Liver (tissue), 9 donors: Measurements from ENCODE around the gene CAPZA2. TPM values are rescaled to one million over a fixed set of nuclear protein-coding genes. Genes with fewer than 3 reads are reported as not detected.

Source experiments
- DNase-seq: peaks from one replicate; pipeline ENCODE4 v3.0.0-alpha.2; 2017; ENCODE audit warnings: low spot score
- H3K27ac ChIP-seq, 2 donors: one replicate each; pipeline ENCODE4 v1.7.0; 2013; ENCODE audit warnings: inconsistent platforms in 2 of 2, low read length in 2 of 2, control low read depth in 1 of 2, low read depth in 1 of 2, mild to moderate bottlenecking in 1 of 2
- H3K27me3 ChIP-seq, 4 donors: one replicate each; pipeline versions ENCODE4 v1.6.1 to v1.7.0; 2013; ENCODE audit warnings: low read length in 3 of 4, inconsistent platforms in 1 of 4, mild to moderate bottlenecking in 1 of 4, moderate library complexity in 1 of 4; ENCODE audit not compliant: control insufficient read depth in 4 of 4, insufficient read depth in 4 of 4
- H3K36me3 ChIP-seq, 4 donors: one replicate each; pipeline versions ENCODE4 v1.6.1 to v1.7.0; 2013; ENCODE audit warnings: low read length in 3 of 4, mild to moderate bottlenecking in 3 of 4, low read depth in 1 of 4, moderate library complexity in 1 of 4; ENCODE audit not compliant: control insufficient read depth in 4 of 4, insufficient read depth in 3 of 4
- H3K4me1 ChIP-seq, 4 donors: one replicate each; pipeline versions ENCODE4 v1.6.1 to v1.7.0; 2013; ENCODE audit warnings: low read length in 3 of 4, mild to moderate bottlenecking in 3 of 4, moderate library complexity in 1 of 4; ENCODE audit not compliant: control insufficient read depth in 4 of 4, insufficient read depth in 4 of 4
- H3K4me3 ChIP-seq, 3 donors: one replicate each; pipeline versions ENCODE4 v1.6.1 to v1.7.0; 2013; ENCODE audit warnings: low read length in 3 of 3, control low read depth in 1 of 3, low read depth in 1 of 3, mild to moderate bottlenecking in 1 of 3
- H3K9ac ChIP-seq, 2 donors: one replicate each; pipeline ENCODE4 v1.7.0; 2013; ENCODE audit warnings: low read length in 2 of 2, mild to moderate bottlenecking in 2 of 2, moderate library complexity in 2 of 2, control low read depth in 1 of 2, low read depth in 1 of 2
- H3K9me3 ChIP-seq, 4 donors: one replicate each; pipeline versions ENCODE4 v1.6.1 to v1.7.0; 2013; ENCODE audit warnings: low read length in 3 of 4; ENCODE audit not compliant: control insufficient read depth in 4 of 4
- ATF3 ChIP-seq: IDR thresholded peaks from 2 replicates; pipeline ENCODE4 v1.6.1; 2016; ENCODE audit warnings: antibody characterized with exemption
- EGR1 ChIP-seq, 2 donors: IDR thresholded peaks; 2 replicates each; pipeline ENCODE4 v1.6.1; 2016 to 2018; ENCODE audit warnings: antibody characterized with exemption in 2 of 2, low read depth in 2 of 2
- FOXA1 ChIP-seq: IDR thresholded peaks from 2 replicates; pipeline ENCODE4 v1.6.1; 2016; ENCODE audit warnings: antibody characterized with exemption
- GABPA ChIP-seq, 2 donors: IDR thresholded peaks in 1 of 2; conservative IDR thresholded peaks in 1 of 2; 2 replicates each; pipeline ENCODE4 v1.6.1; 2016; ENCODE audit warnings: antibody characterized with exemption in 2 of 2, mild to moderate bottlenecking in 1 of 2, moderate library complexity in 1 of 2
- HNF4A ChIP-seq, 2 donors: conservative IDR thresholded peaks; 2 replicates each; pipeline ENCODE4 v1.6.1; 2016; ENCODE audit warnings: antibody characterized with exemption in 2 of 2, mild to moderate bottlenecking in 2 of 2
- HNF4G ChIP-seq: IDR thresholded peaks from 2 replicates; pipeline ENCODE4 v1.6.1; 2016; ENCODE audit warnings: antibody characterized with exemption
- JUND ChIP-seq, 2 donors: IDR thresholded peaks; 2 replicates each; pipeline ENCODE4 v1.6.1; 2016; ENCODE audit warnings: antibody characterized with exemption in 2 of 2
- MAX ChIP-seq: IDR thresholded peaks from 2 replicates; pipeline ENCODE4 v1.6.1; 2016; ENCODE audit warnings: antibody characterized with exemption
- NR2F2 ChIP-seq: IDR thresholded peaks from 2 replicates; pipeline ENCODE4 v1.6.1; 2016; ENCODE audit warnings: antibody characterized with exemption
- RAD21 ChIP-seq, 2 donors: IDR thresholded peaks; 2 replicates each; pipeline ENCODE4 v1.6.1; 2016; ENCODE audit warnings: antibody characterized with exemption in 2 of 2, mild to moderate bottlenecking in 2 of 2
- REST ChIP-seq: IDR thresholded peaks from 2 replicates; pipeline ENCODE4 v1.6.1; 2016; ENCODE audit warnings: antibody characterized with exemption, mild to moderate bottlenecking
- RXRA ChIP-seq, 2 donors: IDR thresholded peaks; 2 replicates each; pipeline ENCODE4 v1.6.1; 2017 to 2018; ENCODE audit warnings: antibody characterized with exemption in 2 of 2, mild to moderate bottlenecking in 1 of 2
- SP1 ChIP-seq: IDR thresholded peaks from 2 replicates; pipeline ENCODE4 v1.6.1; 2018; ENCODE audit warnings: antibody characterized with exemption, mild to moderate bottlenecking
- TAF1 ChIP-seq: conservative IDR thresholded peaks from 2 replicates; pipeline ENCODE4 v1.6.1; 2016; ENCODE audit warnings: antibody characterized with exemption, mild to moderate bottlenecking
- ZBTB33 ChIP-seq: IDR thresholded peaks from 2 replicates; pipeline ENCODE4 v1.6.1; 2016; ENCODE audit warnings: antibody characterized with exemption
- WGBS: extraction: QIAGEN DNeasy Blood & Tissue Kit; methylation state at CpG from one replicate; pipeline ENCODE4 v1.1.7; 2013; 5-methylcytosine and 5-hydroxymethylcytosine counted together
- polyA plus RNA-seq, 2 donors: library from polyadenylated mRNA; stranded (reverse) in 1 of 2; unstranded in 1 of 2; fragments of 200-250 nt in 1 of 2; fragments of >200 nt in 1 of 2; fragmentation: Nextera tagmentation in 1 of 2; extraction: Ambion mirVana in 1 of 2; gene quantifications; one replicate each; pipeline versions ENCODE4 v1.2.1 to v1.2.3, GENCODE V29; 2013 to 2015
- total RNA-seq, 2 donors: library from RNA; depleted of rRNA; stranded (reverse); fragments of >200 nt; gene quantifications; one replicate each; pipeline ENCODE4 v1.2.3, GENCODE V29; 2014
- donor health status: healthy.
- donor health status: healthy.
- donor health status: healthy.
- donor health status: healthy.
- donor health status: healthy.

Gene CAPZA2
- total and polyA plus RNA-seq, 4 donors = 45.1 to 90.0 (median 69.1) TPM

- DNase-seq = no peak
- TF ChIP-seq HNF4A (conservative IDR thresholded peaks at IDR 0.05) = no peak
- no peaks in the 10 kb centered on the region for H3K27me3 ChIP-seq
Observed at GRCh38 chr7:116920359-116920758, 58.0 kb downstream of the CAPZA2 start.

GRCh38 chr7:116922545-116922944 lies 60.2 kb downstream of the CAPZA2 start:
- H3K4me1 ChIP-seq = no peaks in the 10 kb centered on the region
- no peaks in the 10 kb centered on the region for H3K9me3 ChIP-seq
- H3K36me3 ChIP-seq = peaks cover 3 to 6% (median 5%) of the 10 kb centered on the region in 4 donors
- H3K9ac ChIP-seq = no peak overlapping the region
- H3K27me3 ChIP-seq = no peaks in the 10 kb centered on the region
- 63% methylated on average over 5 of the region's 5 CpGs for WGBS
- no peak overlapping the region for H3K27ac ChIP-seq
- DNase-seq = no peak
- H3K4me3 ChIP-seq = no peak overlapping the region
- TF ChIP-seq RXRA (IDR thresholded peaks at IDR 0.05) (no peak), HNF4G (no peak), JUND (IDR thresholded peaks at IDR 0.05) (no peak), EGR1 (IDR thresholded peaks at IDR 0.05; ENCODE audit: low read depth in 2 of 2) (no peak), NR2F2 (no peak), TAF1 (no peak), ZBTB33 (no peak), GABPA (IDR thresholded peaks at IDR 0.05 in 1 of 2, conservative IDR thresholded peaks at IDR 0.05 in 1 of 2) (no peak), FOXA1 (no peak), SP1 (no peak), REST (no peak), RAD21 (IDR thresholded peaks at IDR 0.05) (no peak), ATF3 (no peak), HNF4A (conservative IDR thresholded peaks at IDR 0.05) (no peak)

More at GRCh38 chr7:116920359-116920758, 58.0 kb downstream of the CAPZA2 start:
- Histone ChIP-seq H3K36me3 (peaks cover 6 to 18% (median 13%) of the 10 kb centered on the region in 4 donors), H3K9ac (no peak overlapping the region), H3K9me3 (no peaks in the 10 kb centered on the region), H3K4me3 (no peak overlapping the region), H3K4me1 (peaks cover 0 to 2% (median 0%) of the 10 kb centered on the region in 4 donors), H3K27ac (no peak overlapping the region)

- no peak for DNase-seq
- no peak overlapping the region for H3K9ac ChIP-seq
- no peaks in the 10 kb centered on the region for H3K27me3 ChIP-seq
- peaks cover 0 to 2% (median 0%) of the 10 kb centered on the region in 4 donors for H3K36me3 ChIP-seq
- 79% methylated on average over 5 of the region's 5 CpGs for WGBS
- H3K4me1 ChIP-seq = no peaks in the 10 kb centered on the region
- no peak overlapping the region for H3K4me3 ChIP-seq
- H3K27ac ChIP-seq = no peak overlapping the region
- no peak for TF ChIP-seq MAX
- no peak for TF ChIP-seq REST
- no peak for TF ChIP-seq SP1
- H3K9me3 ChIP-seq = no peaks in the 10 kb centered on the region
Observed at GRCh38 chr7:116924741-116925140, 62.4 kb downstream of the CAPZA2 start.
